Natural killer cell (primary cell): Measurements from ENCODE around the gene FRS2. TPM values are rescaled to one million over a fixed set of nuclear protein-coding genes. Genes with fewer than 3 reads are reported as not detected.

Source experiments
- ATAC-seq, 3 donors: fragments of 150-1000 bp in 2 of 3; fragments of 200-7000 bp in 1 of 3; cut with Tn5 transposase; 1 replicate in 1 of 3; 2 replicates in 2 of 3; pipeline ENCODE4 v1.10.0; 2021; ENCODE audit warnings: mild to moderate bottlenecking in 2 of 3, moderate library complexity in 2 of 3
- DNase-seq, 2 donors: peaks; one replicate each; pipeline versions ENCODE4 v3.0.0 to v3.0.0-alpha.2; 2013 to 2021; ENCODE audit warnings: mixed read lengths in 1 of 2
- H3K27ac ChIP-seq: one replicate; pipeline ENCODE4 v1.5.1; 2013; ENCODE audit warnings: mild to moderate bottlenecking, low read length
- H3K27me3 ChIP-seq: one replicate; pipeline ENCODE4 v1.6.1; 2013; ENCODE audit warnings: low read length; ENCODE audit not compliant: control insufficient read depth, insufficient read depth
- H3K36me3 ChIP-seq: one replicate; pipeline ENCODE4 v1.6.1; 2013; ENCODE audit warnings: low read length; ENCODE audit not compliant: control insufficient read depth, insufficient read depth
- H3K4me1 ChIP-seq: one replicate; pipeline ENCODE4 v1.6.1; 2013; ENCODE audit warnings: low read length; ENCODE audit not compliant: control insufficient read depth, insufficient read depth
- H3K4me3 ChIP-seq: one replicate; pipeline ENCODE4 v1.5.1; 2013; ENCODE audit warnings: low read length
- H3K9me3 ChIP-seq: one replicate; pipeline ENCODE4 v1.6.1; 2013; ENCODE audit warnings: low read length; ENCODE audit not compliant: control insufficient read depth, insufficient read depth
- H3K27ac Mint-ChIP-seq, 2 donors: one replicate each; pipeline ENCODE4 v1.8.0; 2022; ENCODE audit warnings: mild to moderate bottlenecking in 2 of 2, mixed read lengths in 2 of 2, moderate library complexity in 1 of 2
- H3K27me3 Mint-ChIP-seq, 2 donors: one replicate each; pipeline ENCODE4 v1.8.0; 2022; ENCODE audit warnings: low read depth in 2 of 2, mixed read lengths in 2 of 2
- H3K36me3 Mint-ChIP-seq: one replicate; pipeline ENCODE4 v1.8.0; 2022; ENCODE audit warnings: mixed read lengths
- H3K4me1 Mint-ChIP-seq, 2 donors: one replicate each; pipeline ENCODE4 v1.8.0; 2022; ENCODE audit warnings: mixed read lengths in 2 of 2
- H3K4me3 Mint-ChIP-seq: one replicate; pipeline ENCODE4 v1.8.0; 2022; ENCODE audit warnings: mild to moderate bottlenecking, moderate library complexity, mixed read lengths
- H3K9me3 Mint-ChIP-seq, 2 donors: one replicate each; pipeline ENCODE4 v1.8.0; 2022; ENCODE audit warnings: mixed read lengths in 2 of 2
- CTCF ChIP-seq: fragments of 200-600 bp; IDR thresholded peaks from one replicate; pipeline ENCODE4 v1.8.0; 2022; ENCODE audit warnings: antibody characterized with exemption
- WGBS: methylation state at CpG from one replicate; pipeline ENCODE4 v1.1.7; 2013; ENCODE audit warnings: missing lambda C conversion rate; ENCODE audit not compliant: insufficient coverage; 5-methylcytosine and 5-hydroxymethylcytosine counted together
- intact Hi-C: fragments of 100-400 bp; cut with micrococcal nuclease; formaldehyde crosslinking; loops from one replicate; pipeline ENCODE4 v1.14.2; 2022
- total RNA-seq, 4 donors: library from RNA; stranded (reverse); fragments of 120-200 nt in 1 of 4; gene quantifications; one replicate each; pipeline versions ENCODE4 v1.2.3 to v1.2.4, GENCODE V29; 2013 to 2022

Gene FRS2
- total RNA-seq, 3 donors from 2014 or later (not counting 1 experiment from before 2014, with no cell fraction given), result 25.6 to 33.8 (median 28.2) TPM

GRCh38 chr12:69509904-69510827 is 40.0 kb downstream of the FRS2 start:
- WGBS, result 89% methylated on average over 4 of the region's 5 CpGs
- no peaks in the 10 kb centered on the region for H3K27me3 Mint-ChIP-seq
- ATAC-seq, result no peak

GRCh38 chr12:69511016-69511415 is 40.8 kb downstream of the FRS2 start:
- 100% methylated on average over 1 of the region's 1 CpG for WGBS
- no peak for TF ChIP-seq CTCF
- H3K36me3 ChIP-seq, result no peaks in the 10 kb centered on the region
- no peak overlapping the region for H3K4me3 Mint-ChIP-seq
- H3K4me3 ChIP-seq, result no peak overlapping the region
- DNase-seq (no peak), ATAC-seq (no peak)
- H3K4me1 ChIP-seq, result peaks cover 10% of the 10 kb centered on the region
- H3K27ac ChIP-seq, result no peak overlapping the region
- H3K27me3 Mint-ChIP-seq, result no peaks in the 10 kb centered on the region
- H3K27ac Mint-ChIP-seq, result no peak overlapping the region
- peaks cover 50 to 62% of the 10 kb centered on the region in 2 donors for H3K4me1 Mint-ChIP-seq
- H3K27me3 ChIP-seq, result no peaks in the 10 kb centered on the region
- intact Hi-C loops, result no loop called here
- H3K36me3 Mint-ChIP-seq, result no peaks in the 10 kb centered on the region
- H3K9me3 ChIP-seq, result no peaks in the 10 kb centered on the region
- no peaks in the 10 kb centered on the region for H3K9me3 Mint-ChIP-seq

More at GRCh38 chr12:69509904-69510827, 40.0 kb downstream of the FRS2 start:
- TF ChIP-seq CTCF, result no peak
- Histone ChIP-seq H3K27ac (no peak overlapping the region), H3K36me3 (no peaks in the 10 kb centered on the region), H3K4me1 (peaks cover 8% of the 10 kb centered on the region), H3K4me3 (no peak overlapping the region), H3K27me3 (no peaks in the 10 kb centered on the region), H3K9me3 (no peaks in the 10 kb centered on the region)
- H3K4me1 Mint-ChIP-seq, result peaks cover 46 to 56% of the 10 kb centered on the region in 2 donors
- no peaks in the 10 kb centered on the region for H3K36me3 Mint-ChIP-seq
- no peak overlapping the region for H3K4me3 Mint-ChIP-seq
- intact Hi-C loops, result no loop called here
- no peak for DNase-seq
- H3K9me3 Mint-ChIP-seq, result no peaks in the 10 kb centered on the region
- H3K27ac Mint-ChIP-seq, result no peak overlapping the region

GRCh38 chr12:69511469-69512267 is 41.5 kb downstream of the FRS2 start:
- intact Hi-C loops, result no loop called here
- no peak for TF ChIP-seq CTCF
- Histone ChIP-seq H3K27me3 (no peaks in the 10 kb centered on the region), H3K4me3 (no peak overlapping the region), H3K4me1 (peaks cover 10% of the 10 kb centered on the region), H3K9me3 (no peaks in the 10 kb centered on the region), H3K27ac (no peak overlapping the region), H3K36me3 (no peaks in the 10 kb centered on the region)
- ATAC-seq, result no peak
- Mint-ChIP-seq H3K4me1 (peaks cover 50 to 58% of the 10 kb centered on the region in 2 donors), H3K4me3 (no peak overlapping the region), H3K27ac (no peak overlapping the region), H3K9me3 (no peaks in the 10 kb centered on the region), H3K36me3 (no peaks in the 10 kb centered on the region), H3K27me3 (no peaks in the 10 kb centered on the region)
- WGBS, result 100% methylated on average over 1 of the region's 6 CpGs
- DNase-seq, result peak in 1 of 2 donors; percentile 5
